ENCODE measurements around the gene PPTC7.
"Not testable (repeated sequence)": the region's sequence is repeated elsewhere in the genome, so short reads cannot be mapped to it uniquely, and the experiment has no call there.

The PPTC7 gene

DNA sequence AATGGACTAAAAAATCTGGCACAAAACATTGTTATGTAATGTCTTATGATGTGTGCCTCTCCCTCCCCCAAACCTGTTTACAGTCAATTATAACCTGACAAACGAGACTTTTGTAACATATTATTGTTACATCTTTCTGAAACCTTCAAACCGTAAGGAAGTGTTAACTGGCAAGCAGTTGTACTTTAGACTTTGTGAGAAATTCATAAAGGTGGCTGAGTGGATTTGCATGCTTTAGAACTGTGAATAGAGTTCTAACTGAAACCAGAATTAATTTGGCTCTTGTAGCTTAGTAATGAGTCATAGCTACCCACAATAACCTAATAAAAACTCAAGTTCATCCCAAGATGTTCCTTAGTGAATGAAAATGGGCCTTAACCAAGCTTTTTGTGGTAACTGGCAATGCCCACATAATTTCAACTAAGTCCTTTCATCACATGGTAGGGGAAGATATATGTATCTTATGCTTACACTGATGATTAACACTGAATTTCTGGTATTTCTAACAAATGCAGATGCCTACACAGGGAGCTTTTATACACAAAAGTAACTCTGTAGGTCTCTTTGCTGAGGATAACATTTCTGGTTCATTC, 51.3 kb downstream of the PPTC7 start:
- peak; percentile 19 for DNase-seq (ENCODE audit: low read depth)
- no peak overlapping the region for H3K4me3 ChIP-seq (ENCODE audit: low read depth, low read length)
- TF ChIP-seq, protein P1, sequence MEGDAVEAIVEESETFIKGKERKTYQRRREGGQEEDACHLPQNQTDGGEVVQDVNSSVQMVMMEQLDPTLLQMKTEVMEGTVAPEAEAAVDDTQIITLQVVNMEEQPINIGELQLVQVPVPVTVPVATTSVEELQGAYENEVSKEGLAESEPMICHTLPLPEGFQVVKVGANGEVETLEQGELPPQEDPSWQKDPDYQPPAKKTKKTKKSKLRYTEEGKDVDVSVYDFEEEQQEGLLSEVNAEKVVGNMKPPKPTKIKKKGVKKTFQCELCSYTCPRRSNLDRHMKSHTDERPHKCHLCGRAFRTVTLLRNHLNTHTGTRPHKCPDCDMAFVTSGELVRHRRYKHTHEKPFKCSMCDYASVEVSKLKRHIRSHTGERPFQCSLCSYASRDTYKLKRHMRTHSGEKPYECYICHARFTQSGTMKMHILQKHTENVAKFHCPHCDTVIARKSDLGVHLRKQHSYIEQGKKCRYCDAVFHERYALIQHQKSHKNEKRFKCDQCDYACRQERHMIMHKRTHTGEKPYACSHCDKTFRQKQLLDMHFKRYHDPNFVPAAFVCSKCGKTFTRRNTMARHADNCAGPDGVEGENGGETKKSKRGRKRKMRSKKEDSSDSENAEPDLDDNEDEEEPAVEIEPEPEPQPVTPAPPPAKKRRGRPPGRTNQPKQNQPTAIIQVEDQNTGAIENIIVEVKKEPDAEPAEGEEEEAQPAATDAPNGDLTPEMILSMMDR (IDR thresholded peaks at IDR 0.05; ENCODE audit: control insufficient read depth, extremely low read depth, insufficient read depth) = no peak

DNA sequence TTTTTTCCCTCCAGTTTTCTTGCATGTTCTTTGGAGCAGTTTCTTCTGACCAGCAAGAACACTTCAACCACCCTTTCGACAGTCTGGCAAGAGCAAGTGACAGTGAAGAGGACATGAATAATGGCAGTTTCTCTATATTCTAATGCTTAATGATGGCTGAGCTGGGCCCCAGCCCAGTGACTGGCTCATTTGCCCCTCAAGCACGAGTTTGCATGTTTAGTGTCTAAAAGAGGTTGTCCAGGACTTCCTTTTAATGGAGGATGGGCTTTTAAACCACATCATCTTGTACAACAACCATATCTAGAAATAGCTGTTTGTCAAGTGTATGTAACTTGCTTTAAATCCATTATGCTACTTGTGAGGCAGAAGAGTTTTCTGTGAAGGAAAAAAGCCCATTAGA, 52.6 kb downstream of the PPTC7 start:
- TF ChIP-seq, protein P1 (IDR thresholded peaks at IDR 0.05; ENCODE audit: control insufficient read depth, extremely low read depth, insufficient read depth) = no peak
- H3K4me3 ChIP-seq (ENCODE audit: low read depth, low read length) = no peak overlapping the region
- DNase-seq (ENCODE audit: low read depth) = no peak

GRCh38 chr12:110528277-110528839, 54.8 kb downstream of the PPTC7 start:
- TF ChIP-seq, protein P1 (IDR thresholded peaks at IDR 0.05; ENCODE audit: control insufficient read depth, extremely low read depth, insufficient read depth) = no peak
- DNase-seq (ENCODE audit: low read depth) = no peak
- no peak overlapping the region for H3K4me3 ChIP-seq (ENCODE audit: low read depth, low read length)

- not testable (repeated sequence) for DNase-seq (ENCODE audit: low read depth); H3K4me3 ChIP-seq (ENCODE audit: low read depth, low read length)
Measured at GRCh38 chr12:110520876-110521712, 62.0 kb downstream of the PPTC7 start.

- H3K4me3 ChIP-seq (ENCODE audit: low read depth, low read length); DNase-seq (ENCODE audit: low read depth): not testable (repeated sequence)
Measured at GRCh38 chr12:110518014-110518413, 65.1 kb downstream of the PPTC7 start.

DNA sequence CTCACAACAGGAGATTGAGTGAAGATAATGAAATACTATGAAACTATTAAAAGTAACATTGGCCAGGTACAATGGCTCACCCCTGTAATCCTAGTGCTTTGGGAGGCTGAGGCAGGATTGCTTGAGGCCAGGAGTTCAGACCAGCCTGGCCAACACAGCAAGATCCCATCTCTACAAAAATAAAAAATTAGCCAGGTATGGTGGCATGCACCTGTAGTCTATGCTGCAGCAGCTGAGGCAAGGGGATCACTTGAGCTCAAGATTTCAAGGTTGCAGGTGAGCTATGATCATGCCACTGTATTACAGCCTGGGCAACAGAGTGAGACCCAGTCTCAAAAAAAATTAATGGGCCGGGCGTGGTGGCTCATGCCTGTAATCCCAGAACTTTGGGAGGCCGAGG, 66.1 kb downstream of the PPTC7 start:
- H3K4me3 ChIP-seq (ENCODE audit: low read depth, low read length) = no peak overlapping the region
- TF ChIP-seq, protein P1 (IDR thresholded peaks at IDR 0.05; ENCODE audit: control insufficient read depth, extremely low read depth, insufficient read depth) = no peak
- no peak for DNase-seq (ENCODE audit: low read depth)

- H3K4me3 ChIP-seq (ENCODE audit: low read depth, low read length) = no peak overlapping the region
- DNase-seq (ENCODE audit: low read depth) = no peak
- TF ChIP-seq, protein P1 (IDR thresholded peaks at IDR 0.05; ENCODE audit: control insufficient read depth, extremely low read depth, insufficient read depth) = no peak
Measured at GRCh38 chr12:110514363-110514762, 68.8 kb downstream of the PPTC7 start.
